ENCODE results near the gene TBC1D10A.

The TBC1D10A gene

GRCh38 chr22:30306627-30307011 is 20.1 kb downstream of the TBC1D10A start:
- Histone ChIP-seq H3K27ac (ENCODE audit: low read length) (peak overlapping the region; percentile 58), H3K36me3 (ENCODE audit: control insufficient read depth in 1 of 2, insufficient read depth in 2 of 2, low read length in 2 of 2) (peaks cover 0 to 7% of the 10 kb centered on the region in 2 donors), H3K9me3 (ENCODE audit: control insufficient read depth in 1 of 2, low read length in 2 of 2) (no peaks in the 10 kb centered on the region), H3K27me3 (ENCODE audit: low read depth, low read length) (no peaks in the 10 kb centered on the region), H3K4me3 (ENCODE audit: low read depth in 1 of 2, low read length in 2 of 2) (no peak overlapping the region), H3K4me1 (ENCODE audit: control insufficient read depth in 1 of 2, insufficient read depth in 2 of 2, low read length in 2 of 2) (peaks cover 72 to 93% of the 10 kb centered on the region in 2 donors)

- Histone ChIP-seq H3K4me1 (ENCODE audit: control insufficient read depth in 1 of 2, insufficient read depth in 2 of 2, low read length in 2 of 2) (peaks cover 70 to 93% of the 10 kb centered on the region in 2 donors), H3K27ac (ENCODE audit: low read length) (peak overlapping the region; percentile 58), H3K36me3 (ENCODE audit: control insufficient read depth in 1 of 2, insufficient read depth in 2 of 2, low read length in 2 of 2) (peaks cover 4 to 12% of the 10 kb centered on the region in 2 donors), H3K4me3 (ENCODE audit: low read depth in 1 of 2, low read length in 2 of 2) (peak overlapping the region; percentile 13 to 33), H3K9me3 (ENCODE audit: control insufficient read depth in 1 of 2, low read length in 2 of 2) (no peaks in the 10 kb centered on the region), H3K27me3 (ENCODE audit: low read depth, low read length) (no peaks in the 10 kb centered on the region)
Measured at GRCh38 chr22:30305906-30306626, 20.7 kb downstream of the TBC1D10A start.

- H3K4me3 ChIP-seq (ENCODE audit: low read depth in 1 of 2, low read length in 2 of 2) = peak overlapping the region; percentile 13 to 33
Measured at GRCh38 chr22:30305519-30305905, 21.2 kb downstream of the TBC1D10A start.

GRCh38 chr22:30304495-30305244 is 22.1 kb downstream of the TBC1D10A start:
- peaks cover 56 to 83% of the 10 kb centered on the region in 2 donors for H3K4me1 ChIP-seq (ENCODE audit: control insufficient read depth in 1 of 2, insufficient read depth in 2 of 2, low read length in 2 of 2)
- peak overlapping the region; percentile 58 for H3K27ac ChIP-seq (ENCODE audit: low read length)

More at GRCh38 chr22:30305519-30305905, 21.2 kb downstream of the TBC1D10A start:
- H3K4me1 ChIP-seq (ENCODE audit: control insufficient read depth in 1 of 2, insufficient read depth in 2 of 2, low read length in 2 of 2) = peaks cover 64 to 91% of the 10 kb centered on the region in 2 donors
- H3K9me3 ChIP-seq (ENCODE audit: control insufficient read depth in 1 of 2, low read length in 2 of 2) = no peaks in the 10 kb centered on the region
- H3K27ac ChIP-seq (ENCODE audit: low read length) = peak overlapping the region; percentile 58
- H3K27me3 ChIP-seq (ENCODE audit: low read depth, low read length) = no peaks in the 10 kb centered on the region
- H3K36me3 ChIP-seq (ENCODE audit: control insufficient read depth in 1 of 2, insufficient read depth in 2 of 2, low read length in 2 of 2) = peaks cover 10 to 17% of the 10 kb centered on the region in 2 donors

GRCh38 chr22:30302810-30303138 is 24.0 kb downstream of the TBC1D10A start:
- H3K4me1 ChIP-seq (ENCODE audit: control insufficient read depth in 1 of 2, insufficient read depth in 2 of 2, low read length in 2 of 2) = peaks cover 44 to 72% of the 10 kb centered on the region in 2 donors
- peak overlapping the region; percentile 62 for H3K27ac ChIP-seq (ENCODE audit: low read length)
- peaks cover 22 to 27% of the 10 kb centered on the region in 2 donors for H3K36me3 ChIP-seq (ENCODE audit: control insufficient read depth in 1 of 2, insufficient read depth in 2 of 2, low read length in 2 of 2)
- no peaks in the 10 kb centered on the region for H3K9me3 ChIP-seq (ENCODE audit: control insufficient read depth in 1 of 2, low read length in 2 of 2)
- no peaks in the 10 kb centered on the region for H3K27me3 ChIP-seq (ENCODE audit: low read depth, low read length)
- no peak overlapping the region for H3K4me3 ChIP-seq (ENCODE audit: low read depth in 1 of 2, low read length in 2 of 2)

More at GRCh38 chr22:30304495-30305244, 22.1 kb downstream of the TBC1D10A start:
- Histone ChIP-seq H3K4me3 (ENCODE audit: low read depth in 1 of 2, low read length in 2 of 2) (no peak overlapping the region), H3K36me3 (ENCODE audit: control insufficient read depth in 1 of 2, insufficient read depth in 2 of 2, low read length in 2 of 2) (peaks cover 11 to 24% of the 10 kb centered on the region in 2 donors), H3K27me3 (ENCODE audit: low read depth, low read length) (no peaks in the 10 kb centered on the region), H3K9me3 (ENCODE audit: control insufficient read depth in 1 of 2, low read length in 2 of 2) (no peaks in the 10 kb centered on the region)

GRCh38 chr22:30301995-30302809 is 24.5 kb downstream of the TBC1D10A start:
- Histone ChIP-seq H3K36me3 (ENCODE audit: control insufficient read depth in 1 of 2, insufficient read depth in 2 of 2, low read length in 2 of 2) (peaks cover 25 to 32% of the 10 kb centered on the region in 2 donors), H3K27ac (ENCODE audit: low read length) (peak overlapping the region; percentile 62), H3K4me1 (ENCODE audit: control insufficient read depth in 1 of 2, insufficient read depth in 2 of 2, low read length in 2 of 2) (peaks cover 44 to 70% of the 10 kb centered on the region in 2 donors), H3K27me3 (ENCODE audit: low read depth, low read length) (no peaks in the 10 kb centered on the region), H3K4me3 (ENCODE audit: low read depth in 1 of 2, low read length in 2 of 2) (peak overlapping the region in 1 of 2 donors; percentile 14), H3K9me3 (ENCODE audit: control insufficient read depth in 1 of 2, low read length in 2 of 2) (no peaks in the 10 kb centered on the region)

- no peak overlapping the region for H3K4me3 ChIP-seq (ENCODE audit: low read depth in 1 of 2, low read length in 2 of 2)
- H3K36me3 ChIP-seq (ENCODE audit: control insufficient read depth in 1 of 2, insufficient read depth in 2 of 2, low read length in 2 of 2) = peaks cover 45 to 59% of the 10 kb centered on the region in 2 donors
- no peaks in the 10 kb centered on the region for H3K27me3 ChIP-seq (ENCODE audit: low read depth, low read length)
- no peaks in the 10 kb centered on the region for H3K9me3 ChIP-seq (ENCODE audit: control insufficient read depth in 1 of 2, low read length in 2 of 2)
- no peak overlapping the region for H3K27ac ChIP-seq (ENCODE audit: low read length)
- H3K4me1 ChIP-seq (ENCODE audit: control insufficient read depth in 1 of 2, insufficient read depth in 2 of 2, low read length in 2 of 2) = peaks cover 22 to 41% of the 10 kb centered on the region in 2 donors
Measured at GRCh38 chr22:30299322-30299721, 27.4 kb downstream of the TBC1D10A start.

- Histone ChIP-seq H3K27me3 (ENCODE audit: low read depth, low read length) (no peaks in the 10 kb centered on the region), H3K4me1 (ENCODE audit: control insufficient read depth in 1 of 2, insufficient read depth in 2 of 2, low read length in 2 of 2) (peaks cover 12 to 30% of the 10 kb centered on the region in 2 donors), H3K27ac (ENCODE audit: low read length) (no peak overlapping the region), H3K9me3 (ENCODE audit: control insufficient read depth in 1 of 2, low read length in 2 of 2) (no peaks in the 10 kb centered on the region), H3K4me3 (ENCODE audit: low read depth in 1 of 2, low read length in 2 of 2) (no peak overlapping the region), H3K36me3 (ENCODE audit: control insufficient read depth in 1 of 2, insufficient read depth in 2 of 2, low read length in 2 of 2) (peaks cover 53 to 71% of the 10 kb centered on the region in 2 donors)
Measured at GRCh38 chr22:30297991-30298701, 28.6 kb downstream of the TBC1D10A start.

GRCh38 chr22:30297276-30297990 is 29.3 kb downstream of the TBC1D10A start:
- no peaks in the 10 kb centered on the region for H3K9me3 ChIP-seq (ENCODE audit: control insufficient read depth in 1 of 2, low read length in 2 of 2)
- H3K36me3 ChIP-seq (ENCODE audit: control insufficient read depth in 1 of 2, insufficient read depth in 2 of 2, low read length in 2 of 2) = peaks cover 58 to 78% of the 10 kb centered on the region in 2 donors

GRCh38 chr22:30296833-30297232 is 29.9 kb downstream of the TBC1D10A start:
- Histone ChIP-seq H3K36me3 (ENCODE audit: control insufficient read depth in 1 of 2, insufficient read depth in 2 of 2, low read length in 2 of 2) (peaks cover 60 to 77% of the 10 kb centered on the region in 2 donors), H3K27ac (ENCODE audit: low read length) (no peak overlapping the region), H3K4me3 (ENCODE audit: low read depth in 1 of 2, low read length in 2 of 2) (no peak overlapping the region), H3K27me3 (ENCODE audit: low read depth, low read length) (no peaks in the 10 kb centered on the region), H3K9me3 (ENCODE audit: control insufficient read depth in 1 of 2, low read length in 2 of 2) (no peaks in the 10 kb centered on the region), H3K4me1 (ENCODE audit: control insufficient read depth in 1 of 2, insufficient read depth in 2 of 2, low read length in 2 of 2) (peaks cover 5 to 17% of the 10 kb centered on the region in 2 donors)

More at GRCh38 chr22:30297276-30297990, 29.3 kb downstream of the TBC1D10A start:
- no peaks in the 10 kb centered on the region for H3K27me3 ChIP-seq (ENCODE audit: low read depth, low read length)
- H3K4me1 ChIP-seq (ENCODE audit: control insufficient read depth in 1 of 2, insufficient read depth in 2 of 2, low read length in 2 of 2) = peaks cover 11 to 23% of the 10 kb centered on the region in 2 donors
- no peak overlapping the region for H3K27ac ChIP-seq (ENCODE audit: low read length)
- no peak overlapping the region for H3K4me3 ChIP-seq (ENCODE audit: low read depth in 1 of 2, low read length in 2 of 2)

Measured in muscle layer of duodenum (tissue), 2 donors.